Thoracic aorta endothelial cell (primary cell): ENCODE measurements around the gene CCT6A. TPM values are rescaled to one million over a fixed set of nuclear protein-coding genes. Genes with fewer than 3 reads are reported as not detected.

Experiments used
- small RNA-seq: library from RNA; depleted of rRNA; stranded (forward); fragments of <200 nt; gene quantifications from one replicate; pipeline ENCODE3, GENCODE V24; 2012
- total RNA-seq: library from RNA; depleted of rRNA; stranded (reverse); fragments of >200 nt; gene quantifications from 2 replicates; pipeline ENCODE4 v1.2.3, GENCODE V29; 2012

The CCT6A gene, protein sequence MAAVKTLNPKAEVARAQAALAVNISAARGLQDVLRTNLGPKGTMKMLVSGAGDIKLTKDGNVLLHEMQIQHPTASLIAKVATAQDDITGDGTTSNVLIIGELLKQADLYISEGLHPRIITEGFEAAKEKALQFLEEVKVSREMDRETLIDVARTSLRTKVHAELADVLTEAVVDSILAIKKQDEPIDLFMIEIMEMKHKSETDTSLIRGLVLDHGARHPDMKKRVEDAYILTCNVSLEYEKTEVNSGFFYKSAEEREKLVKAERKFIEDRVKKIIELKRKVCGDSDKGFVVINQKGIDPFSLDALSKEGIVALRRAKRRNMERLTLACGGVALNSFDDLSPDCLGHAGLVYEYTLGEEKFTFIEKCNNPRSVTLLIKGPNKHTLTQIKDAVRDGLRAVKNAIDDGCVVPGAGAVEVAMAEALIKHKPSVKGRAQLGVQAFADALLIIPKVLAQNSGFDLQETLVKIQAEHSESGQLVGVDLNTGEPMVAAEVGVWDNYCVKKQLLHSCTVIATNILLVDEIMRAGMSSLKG
- total RNA-seq = 319 and 325 TPM in 2 replicates

DNA sequence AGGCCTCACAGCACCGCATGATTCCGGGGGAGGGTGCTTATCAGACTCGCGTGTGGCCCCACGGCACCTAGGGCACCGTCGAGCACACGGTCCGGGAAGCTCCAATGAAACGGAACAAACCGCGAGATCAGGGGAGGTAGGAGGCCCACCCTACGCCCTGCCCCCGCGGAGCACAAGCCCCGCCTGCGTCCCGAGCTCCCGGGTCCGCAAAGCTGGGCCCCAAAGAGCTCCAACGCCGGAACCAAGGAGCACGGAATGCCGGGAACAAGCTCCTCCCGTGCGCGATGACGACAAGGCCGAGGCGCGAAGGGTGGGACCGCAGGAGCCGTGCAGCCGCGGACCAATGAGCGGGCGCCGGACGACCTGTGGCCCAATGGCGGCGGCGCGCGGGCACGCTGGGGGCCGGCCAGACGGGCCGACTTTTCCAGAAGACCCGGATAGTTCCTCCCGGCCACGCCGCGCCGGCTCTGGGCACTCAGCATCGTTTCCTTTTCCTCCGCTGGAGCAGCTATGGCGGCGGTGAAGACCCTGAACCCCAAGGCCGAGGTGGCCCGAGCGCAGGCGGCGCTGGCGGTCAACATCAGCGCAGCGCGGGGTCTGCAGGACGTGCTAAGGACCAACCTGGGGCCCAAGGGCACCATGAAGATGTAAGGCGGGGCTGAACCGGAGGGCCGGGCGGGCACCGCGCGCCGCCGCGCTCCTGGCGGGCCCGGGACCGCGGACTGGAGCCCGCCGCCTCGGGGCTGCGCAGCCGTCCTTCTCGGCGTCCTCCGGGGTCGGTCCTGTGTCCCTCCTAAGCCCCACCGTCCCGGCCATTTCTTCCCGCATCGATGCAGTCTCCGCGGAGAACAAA is at the start of gene CCT6A, which contains the start of gene PSPH:
Gene CCT6A, plus strand, starts transcription at position 427 of the 853 bp plus-strand sequence. Its CDS starts 84 bp downstream, at position 511.
Gene PSPH, minus strand, starts transcription at position 106 of the 853 bp plus-strand sequence. CDS start 30,232 bp downstream, outside the sequence.

DNA sequence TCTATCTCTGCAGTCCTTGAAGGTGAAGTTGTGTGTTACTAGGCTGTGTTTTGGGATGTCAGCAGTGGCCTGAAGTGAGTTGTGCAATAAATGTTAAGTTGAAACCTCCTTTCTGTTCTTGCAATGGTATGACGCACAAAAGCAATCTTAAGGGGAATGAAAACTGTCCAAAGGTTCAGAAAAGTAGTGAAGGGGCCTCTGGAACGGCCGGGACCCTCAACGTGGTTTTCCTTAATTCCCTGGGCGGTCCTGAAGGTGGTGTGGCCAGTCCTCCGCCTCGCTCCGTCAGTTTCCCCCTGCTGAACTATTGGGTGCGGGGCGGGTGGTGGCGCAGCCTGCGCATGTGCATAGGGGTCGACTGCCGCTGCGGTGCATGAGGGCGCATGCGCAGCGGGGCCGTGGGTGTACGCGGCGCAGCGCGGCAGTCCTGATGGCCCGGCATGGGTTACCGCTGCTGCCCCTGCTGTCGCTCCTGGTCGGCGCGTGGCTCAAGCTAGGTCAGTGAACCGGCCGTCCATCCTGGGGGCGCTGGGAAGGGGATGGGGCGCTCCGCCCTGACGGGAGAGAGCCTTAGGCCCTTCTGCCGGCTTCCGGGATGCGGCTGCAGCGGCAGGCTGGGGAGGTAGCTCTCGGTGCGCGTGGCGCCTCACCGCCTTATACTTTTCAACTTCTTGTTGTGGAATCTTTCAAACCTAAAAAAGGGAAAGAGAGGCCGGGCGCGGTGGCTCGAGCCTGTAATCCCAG is 12.5 kb downstream of the CCT6A start, which contains the start of gene SUMF2:
Gene SUMF2, plus strand, starts transcription at position 405 of the 744 bp plus-strand sequence. Its CDS starts 26 bp downstream, at position 431.

DNA sequence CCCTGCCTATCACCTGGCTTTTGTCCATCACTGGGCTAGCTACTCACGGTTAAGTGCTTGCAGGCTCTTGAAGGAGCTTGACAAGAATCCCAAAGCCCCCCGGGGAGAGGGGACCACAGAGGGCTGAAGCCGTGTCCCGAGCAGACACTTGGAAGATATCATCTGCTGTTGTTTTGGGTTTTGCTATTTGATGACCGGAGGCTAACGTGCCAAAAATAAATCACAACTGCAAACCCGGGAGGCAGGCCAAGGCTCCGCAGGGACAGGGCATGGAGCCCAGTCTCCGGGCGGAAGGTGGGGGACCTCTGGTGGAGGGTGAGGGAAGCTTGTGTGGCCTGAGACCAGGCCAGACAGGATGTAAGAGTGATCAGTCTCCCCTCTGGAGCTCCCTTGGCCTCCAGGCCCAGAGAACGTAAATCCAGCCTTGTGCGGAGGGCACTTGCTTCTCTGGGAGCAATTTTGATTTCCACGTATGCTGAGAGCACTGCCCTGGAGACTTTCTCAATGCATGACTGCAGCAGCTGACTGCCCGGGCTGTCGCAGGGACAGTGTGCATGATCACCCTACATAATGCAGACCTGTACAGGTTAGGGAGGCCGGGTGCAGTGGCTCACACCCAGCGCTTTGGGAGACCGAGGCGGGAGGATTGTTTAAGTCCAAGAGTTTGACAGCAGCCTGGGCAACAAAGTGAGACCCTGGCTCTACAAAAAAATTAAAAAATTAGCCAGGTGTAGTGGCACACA is 41.4 kb downstream of the CCT6A start, which contains the start of gene PHKG1:
Gene PHKG1, minus strand, starts transcription at position 164 of the 743 bp plus-strand sequence. CDS start 4,011 bp downstream, outside the sequence.

DNA sequence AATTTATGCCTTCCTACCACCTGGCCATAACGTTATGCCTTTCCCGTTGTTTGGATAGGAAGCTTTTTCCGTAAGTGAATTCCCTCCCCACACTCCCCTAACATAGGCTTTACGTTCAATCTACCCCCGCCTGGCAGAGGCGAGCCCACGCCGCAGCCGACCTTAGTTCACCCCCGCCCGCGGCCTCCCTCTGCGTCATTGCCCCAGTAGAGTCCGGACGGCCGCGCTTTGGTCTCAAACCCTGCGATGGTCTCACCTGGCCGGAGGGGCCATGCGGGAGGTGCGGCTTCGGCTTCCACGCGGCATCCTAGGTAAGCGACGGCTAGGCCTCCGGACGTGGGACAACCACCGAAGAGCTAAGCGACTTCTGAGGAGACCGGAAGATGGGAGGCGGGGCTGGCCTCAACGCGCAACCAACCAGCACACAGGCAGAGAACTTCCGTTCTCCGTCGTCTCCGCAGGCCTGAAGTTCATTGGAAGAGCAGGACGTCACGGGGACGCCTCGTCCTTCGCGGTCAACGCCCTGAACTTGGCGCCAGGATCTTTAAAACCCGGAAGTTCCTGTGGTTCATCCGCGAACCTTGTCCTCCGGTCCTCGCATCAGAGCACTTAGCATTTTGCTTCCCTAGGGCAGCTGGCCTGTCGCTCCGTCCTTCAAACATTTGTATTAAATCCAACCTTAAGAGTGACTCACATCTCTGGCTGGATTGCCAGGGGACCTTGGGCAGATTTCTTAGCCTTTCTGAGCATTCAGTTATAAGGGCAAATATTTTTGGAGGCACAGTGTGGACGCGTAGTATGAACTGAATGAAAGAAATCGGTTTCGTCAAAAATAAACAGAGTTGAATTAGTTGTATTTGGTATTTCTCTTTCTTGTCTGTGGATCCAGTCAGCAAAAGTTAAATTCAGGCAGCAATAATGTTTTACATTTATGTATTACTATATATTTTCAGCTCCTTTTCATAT is 54.8 kb downstream of the CCT6A start, which contains the start of gene CHCHD2:
Gene CHCHD2, minus strand, starts transcription at position 369 of the 966 bp plus-strand sequence. Its CDS starts 63 bp downstream, at position 306.

Small RNA genes lying within 50 kb of the gene (small RNA-seq; reads per million reads assigned to genes)
- gene SNORA15 (1.8 reads per million, percentile 45 among the genes with 10 or more reads in this experiment), gene SNORA22B (1.4 reads per million, percentile 34 among the genes with 10 or more reads in this experiment)

Other genes with a start within 250 kb of the CCT6A start
- gene SEPTIN14, start 189.0 kb upstream of the CCT6A start, total RNA-seq = not detected in 2 replicates
- gene ZNF713, start 164.3 kb upstream of the CCT6A start, total RNA-seq = 3.7 and 5.6 TPM in 2 replicates
- 13.1 and 16.8 TPM in 2 replicates for gene MRPS17, start 99.9 kb upstream of the CCT6A start, total RNA-seq
- gene NIPSNAP2, start 87.2 kb upstream of the CCT6A start, total RNA-seq = 63.8 and 66.0 TPM in 2 replicates
- gene PSPH, start 321 bp upstream of the CCT6A start, total RNA-seq = 44.3 and 49.3 TPM in 2 replicates
- gene SUMF2, start 12.5 kb downstream of the CCT6A start, total RNA-seq = 117 and 125 TPM in 2 replicates
- 0.27 and 0.57 TPM in 2 replicates for gene PHKG1, start 41.2 kb downstream of the CCT6A start, total RNA-seq
- gene CHCHD2, start 54.7 kb downstream of the CCT6A start, total RNA-seq = 252 and 318 TPM in 2 replicates
- not detected in 2 replicates for gene NUPR2, start 64.7 kb downstream of the CCT6A start, total RNA-seq